ENCODE results near the gene USP24. TPM values are rescaled to one million over a fixed set of nuclear protein-coding genes. Genes with fewer than 3 reads are reported as not detected.

Gene USP24
- total RNA-seq, 1 donor = 43.1 TPM

- H3K27me3 ChIP-seq (ENCODE audit: insufficient read depth, low read length) = no peaks in the 10 kb centered on the region
- H3K36me3 ChIP-seq (ENCODE audit: insufficient read depth, low read length) = peaks cover 27% of the 10 kb centered on the region
- no peaks in the 10 kb centered on the region for H3K9me3 ChIP-seq (ENCODE audit: low read depth, low read length)
- H3K79me2 ChIP-seq (ENCODE audit: insufficient read depth, low read length) = no peaks in the 10 kb centered on the region
- H2AFZ ChIP-seq (ENCODE audit: low read length) = no peak overlapping the region
- no peak for TF ChIP-seq CTCF (IDR thresholded peaks at IDR 0.05; ENCODE audit: extremely low read depth, low read depth, low read length)
- DNase-seq (ENCODE audit: insufficient read length, low spot score, missing footprints) = no peak
- no peak overlapping the region for H3K4me3 ChIP-seq (ENCODE audit: insufficient read depth, low read length)
- H3K4me2 ChIP-seq (ENCODE audit: insufficient read depth, low read length) = no peak overlapping the region
- no peaks in the 10 kb centered on the region for H4K20me1 ChIP-seq (ENCODE audit: insufficient read depth, low read length)
- no peaks in the 10 kb centered on the region for H3K4me1 ChIP-seq (ENCODE audit: insufficient read depth, low read length)
- no peak overlapping the region for H3K27ac ChIP-seq (ENCODE audit: low read depth, low read length)
Measured at GRCh38 chr1:55155522-55155921, 59.6 kb downstream of the USP24 start.

GRCh38 chr1:55154616-55155015, 60.5 kb downstream of the USP24 start:
- no peaks in the 10 kb centered on the region for H3K9me3 ChIP-seq (ENCODE audit: low read depth, low read length)
- H3K4me1 ChIP-seq (ENCODE audit: insufficient read depth, low read length) = no peaks in the 10 kb centered on the region
- H3K27ac ChIP-seq (ENCODE audit: low read depth, low read length) = no peak overlapping the region
- no peaks in the 10 kb centered on the region for H4K20me1 ChIP-seq (ENCODE audit: insufficient read depth, low read length)
- no peaks in the 10 kb centered on the region for H3K79me2 ChIP-seq (ENCODE audit: insufficient read depth, low read length)
- TF ChIP-seq CTCF (IDR thresholded peaks at IDR 0.05; ENCODE audit: extremely low read depth, low read depth, low read length) = no peak
- H3K27me3 ChIP-seq (ENCODE audit: insufficient read depth, low read length) = no peaks in the 10 kb centered on the region
- no peak overlapping the region for H3K4me2 ChIP-seq (ENCODE audit: insufficient read depth, low read length)
- H3K36me3 ChIP-seq (ENCODE audit: insufficient read depth, low read length) = peaks cover 24% of the 10 kb centered on the region
- no peak overlapping the region for H2AFZ ChIP-seq (ENCODE audit: low read length)
- no peak for DNase-seq (ENCODE audit: insufficient read length, low spot score, missing footprints)
- no peak overlapping the region for H3K4me3 ChIP-seq (ENCODE audit: insufficient read depth, low read length)

GRCh38 chr1:55153031-55153430, 62.1 kb downstream of the USP24 start:
- Histone ChIP-seq H3K36me3 (ENCODE audit: insufficient read depth, low read length) (peaks cover 12% of the 10 kb centered on the region), H3K4me2 (ENCODE audit: insufficient read depth, low read length) (no peak overlapping the region), H2AFZ (ENCODE audit: low read length) (no peak overlapping the region), H3K79me2 (ENCODE audit: insufficient read depth, low read length) (no peaks in the 10 kb centered on the region), H4K20me1 (ENCODE audit: insufficient read depth, low read length) (no peaks in the 10 kb centered on the region), H3K9me3 (ENCODE audit: low read depth, low read length) (no peaks in the 10 kb centered on the region), H3K27me3 (ENCODE audit: insufficient read depth, low read length) (no peaks in the 10 kb centered on the region), H3K4me1 (ENCODE audit: insufficient read depth, low read length) (no peaks in the 10 kb centered on the region), H3K27ac (ENCODE audit: low read depth, low read length) (no peak overlapping the region), H3K4me3 (ENCODE audit: insufficient read depth, low read length) (no peak overlapping the region)
- DNase-seq (ENCODE audit: insufficient read length, low spot score, missing footprints) = no peak
- TF ChIP-seq CTCF (IDR thresholded peaks at IDR 0.05; ENCODE audit: extremely low read depth, low read depth, low read length) = no peak

GRCh38 chr1:55150880-55151588, 64.1 kb downstream of the USP24 start:
- Histone ChIP-seq H3K4me1 (ENCODE audit: insufficient read depth, low read length) (no peaks in the 10 kb centered on the region), H3K27me3 (ENCODE audit: insufficient read depth, low read length) (no peaks in the 10 kb centered on the region), H3K9me3 (ENCODE audit: low read depth, low read length) (no peaks in the 10 kb centered on the region), H3K4me3 (ENCODE audit: insufficient read depth, low read length) (no peak overlapping the region), H3K36me3 (ENCODE audit: insufficient read depth, low read length) (peaks cover 29% of the 10 kb centered on the region), H3K27ac (ENCODE audit: low read depth, low read length) (no peak overlapping the region), H4K20me1 (ENCODE audit: insufficient read depth, low read length) (no peaks in the 10 kb centered on the region), H2AFZ (ENCODE audit: low read length) (no peak overlapping the region), H3K79me2 (ENCODE audit: insufficient read depth, low read length) (no peaks in the 10 kb centered on the region), H3K4me2 (ENCODE audit: insufficient read depth, low read length) (no peak overlapping the region)
- DNase-seq (ENCODE audit: insufficient read length, low spot score, missing footprints) = no peak
- no peak for TF ChIP-seq CTCF (IDR thresholded peaks at IDR 0.05; ENCODE audit: extremely low read depth, low read depth, low read length)

Data from osteoblast (primary cell).